Bronchial epithelial cell (primary cell): ENCODE measurements around the gene FARSA. TPM values are rescaled to one million over a fixed set of nuclear protein-coding genes. Genes with fewer than 3 reads are reported as not detected.

Source experiments
- DNase-seq: peaks from one replicate; pipeline ENCODE4 v3.0.0-alpha.2; 2010; ENCODE audit warnings: low read depth
- FAIRE-seq: peaks from 2 replicates; lab custom pipeline; 2011; peaks lifted over from hg19 to GRCh38; lab: Jason Lieb, UNC
- H3K27me3 ChIP-seq: 2 replicates; pipeline ENCODE4 v1.5.1; 2011; ENCODE audit warnings: low read length; ENCODE audit not compliant: control insufficient read depth, insufficient read depth
- H3K36me3 ChIP-seq: 2 replicates; pipeline ENCODE4 v1.5.1; 2011; ENCODE audit warnings: low read length; ENCODE audit not compliant: control insufficient read depth, insufficient read depth
- H3K4me3 ChIP-seq: 2 replicates; pipeline ENCODE4 v1.5.1; 2011; ENCODE audit warnings: mild to moderate bottlenecking, low read depth, low read length, control low read depth
- CTCF ChIP-seq: IDR thresholded peaks from 2 replicates; pipeline ENCODE4 v1.5.1; 2011; ENCODE audit warnings: mild to moderate bottlenecking, moderate library complexity, low read length, control low read depth, inconsistent platforms; ENCODE audit not compliant: insufficient read depth, severe bottlenecking
- total RNA-seq: library from RNA; depleted of rRNA; stranded (reverse); fragments of >200 nt; gene quantifications from 2 replicates; pipeline ENCODE4 v1.2.1, GENCODE V29; 2014

FARSA gene
- total RNA-seq, 1 donor from 2014 or later: 55.5 TPM

- TF ChIP-seq CTCF: no peak
- peaks cover 32% of the 10 kb centered on the region for H3K36me3 ChIP-seq
- H3K27me3 ChIP-seq: no peaks in the 10 kb centered on the region
- no peak for FAIRE-seq
- peak overlapping the region; percentile 90 for H3K4me3 ChIP-seq
- DNase-seq: no peak
Observed at GRCh38 chr19:12939975-12940423, 6.5 kb upstream of the FARSA start.

- Histone ChIP-seq H3K27me3 (no peaks in the 10 kb centered on the region), H3K36me3 (peaks cover 31% of the 10 kb centered on the region), H3K4me3 (peak overlapping the region; percentile 90)
- no peak for DNase-seq
- peak; percentile 42 for TF ChIP-seq CTCF
- no peak for FAIRE-seq
Observed at GRCh38 chr19:12938779-12939601, 5.5 kb upstream of the FARSA start.

GRCh38 chr19:12937927-12938778 is 4.6 kb upstream of the FARSA start, which contains the start of gene CALR:
TSS of gene CALR (plus strand) at chr19:12938609. CDS start at chr19:12938680, 71 bp downstream.
- peak; percentile 94 for DNase-seq
- H3K4me3 ChIP-seq: peak within 1 kb of the TSS; percentile 90
- peak; percentile 83 for FAIRE-seq

GRCh38 chr19:12937093-12937926 is 3.8 kb upstream of the FARSA start:
- DNase-seq: no peak
- Histone ChIP-seq H3K27me3 (no peaks in the 10 kb centered on the region), H3K36me3 (peaks cover 25% of the 10 kb centered on the region), H3K4me3 (peak overlapping the region; percentile 90)
- FAIRE-seq: no peak
- no peak for TF ChIP-seq CTCF

More at GRCh38 chr19:12937927-12938778, 4.6 kb upstream of the FARSA start, which contains the start of gene CALR:
- peaks cover 26% of the 10 kb centered on the region for H3K36me3 ChIP-seq
- TF ChIP-seq CTCF: no peak
- no peaks in the 10 kb centered on the region for H3K27me3 ChIP-seq

- no peaks in the 10 kb centered on the region for H3K27me3 ChIP-seq
- FAIRE-seq (no peak), DNase-seq (no peak)
- no peak overlapping the region for H3K4me3 ChIP-seq
- TF ChIP-seq CTCF: no peak
- H3K36me3 ChIP-seq: peaks cover 23% of the 10 kb centered on the region
Observed at GRCh38 chr19:12936582-12936981, 3.1 kb upstream of the FARSA start.
